ENCODE results near the gene MYCBP2. TPM values are rescaled to one million over a fixed set of nuclear protein-coding genes. Genes with fewer than 3 reads are reported as not detected.

The MYCBP2 gene
- total RNA-seq, 2 donors from 2014 or later, result 108 to 135 TPM

- Mint-ChIP-seq H3K27ac (no peak overlapping the region), H3K4me3 (peak overlapping the region; percentile 30), H3K27me3 (peaks cover 0 to 10% of the 10 kb centered on the region in 2 donors), H3K36me3 (no peaks in the 10 kb centered on the region), H3K9me3 (no peaks in the 10 kb centered on the region), H3K4me1 (ENCODE audit: low read depth in 2 of 2) (peaks cover 0 to 18% of the 10 kb centered on the region in 2 donors)
- ATAC-seq (no peak), DNase-seq (ENCODE audit: low spot score) (no peak)
These were observed 292.0 kb downstream of the MYCBP2 start for GRCh38 chr13:77034881-77035280.

DNA sequence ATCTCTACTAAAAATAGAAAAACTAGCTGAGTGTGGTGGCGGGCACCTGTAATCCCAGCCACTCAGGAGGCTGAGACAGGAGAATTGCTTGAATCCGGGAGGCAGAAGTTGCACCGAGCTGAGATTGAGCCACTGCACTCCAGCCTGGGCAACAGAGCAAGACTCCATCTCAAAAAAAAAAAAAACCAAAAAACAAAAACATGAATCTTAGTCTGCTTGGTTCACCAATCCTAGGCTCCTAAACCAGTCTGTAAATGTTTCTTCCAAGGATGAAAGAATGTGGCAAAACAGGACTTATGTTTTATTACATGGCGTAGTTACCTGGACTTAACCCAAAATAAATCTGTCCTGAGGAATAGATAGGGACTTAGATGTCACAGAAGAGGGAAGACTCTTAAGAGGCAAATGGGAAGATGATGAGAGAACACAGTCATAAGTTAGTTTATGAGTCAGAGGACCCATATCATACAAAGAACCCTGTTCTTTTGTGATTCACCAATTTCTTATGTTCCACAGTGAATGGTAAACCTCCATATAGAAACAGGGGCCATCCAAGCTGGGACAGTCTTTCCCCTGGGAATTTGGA is 293.1 kb downstream of the MYCBP2 start:
- H3K27ac Mint-ChIP-seq, result no peak overlapping the region
- peak in 1 of 2 donors; percentile 59 for ATAC-seq
- H3K4me1 Mint-ChIP-seq (ENCODE audit: low read depth in 2 of 2), result peaks cover 0 to 21% of the 10 kb centered on the region in 2 donors
- H3K36me3 Mint-ChIP-seq, result no peaks in the 10 kb centered on the region
- DNase-seq (ENCODE audit: low spot score), result no peak
- no peak overlapping the region for H3K4me3 Mint-ChIP-seq
- H3K27me3 Mint-ChIP-seq, result peaks cover 0 to 13% of the 10 kb centered on the region in 2 donors
- no peaks in the 10 kb centered on the region for H3K9me3 Mint-ChIP-seq

- H3K4me1 Mint-ChIP-seq (ENCODE audit: low read depth in 2 of 2), result peaks cover 12 to 38% of the 10 kb centered on the region in 2 donors
- no peaks in the 10 kb centered on the region for H3K36me3 Mint-ChIP-seq
- peak overlapping the region; percentile 30 for H3K4me3 Mint-ChIP-seq
- H3K27ac Mint-ChIP-seq, result peak overlapping the region; percentile 60 to 65
- H3K9me3 Mint-ChIP-seq, result no peaks in the 10 kb centered on the region
- no peak for ATAC-seq
- H3K27me3 Mint-ChIP-seq, result peaks cover 5 to 20% of the 10 kb centered on the region in 2 donors
- DNase-seq (ENCODE audit: low spot score), result no peak
These were observed 295.1 kb downstream of the MYCBP2 start for GRCh38 chr13:77031656-77032243.

DNA sequence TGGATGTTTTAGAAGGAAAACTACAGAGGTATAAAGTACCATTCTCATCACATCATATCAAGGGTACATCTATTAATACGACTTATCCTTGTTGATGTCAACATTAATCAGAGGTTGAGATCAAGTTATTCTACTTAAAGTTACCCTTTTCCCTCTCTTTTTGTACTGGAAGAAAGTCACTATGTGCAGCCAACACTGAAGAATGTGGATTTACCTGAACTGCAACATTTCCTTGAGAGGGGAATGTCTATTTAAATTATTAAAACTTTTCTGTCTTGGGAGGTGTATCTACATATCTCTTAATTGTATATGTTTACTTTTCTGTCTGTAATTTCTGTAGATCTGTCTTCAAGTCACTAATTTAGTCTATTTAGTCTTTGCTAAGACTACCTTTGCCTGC is 297.5 kb downstream of the MYCBP2 start:
- no peak for DNase-seq (ENCODE audit: low spot score)
- H3K9me3 Mint-ChIP-seq, result no peaks in the 10 kb centered on the region
- H3K27ac Mint-ChIP-seq, result no peak overlapping the region
- peaks cover 20 to 48% of the 10 kb centered on the region in 2 donors for H3K4me1 Mint-ChIP-seq (ENCODE audit: low read depth in 2 of 2)
- H3K4me3 Mint-ChIP-seq, result no peak overlapping the region
- H3K27me3 Mint-ChIP-seq, result peaks cover 5 to 20% of the 10 kb centered on the region in 2 donors
- no peaks in the 10 kb centered on the region for H3K36me3 Mint-ChIP-seq
- ATAC-seq, result no peak

DNA sequence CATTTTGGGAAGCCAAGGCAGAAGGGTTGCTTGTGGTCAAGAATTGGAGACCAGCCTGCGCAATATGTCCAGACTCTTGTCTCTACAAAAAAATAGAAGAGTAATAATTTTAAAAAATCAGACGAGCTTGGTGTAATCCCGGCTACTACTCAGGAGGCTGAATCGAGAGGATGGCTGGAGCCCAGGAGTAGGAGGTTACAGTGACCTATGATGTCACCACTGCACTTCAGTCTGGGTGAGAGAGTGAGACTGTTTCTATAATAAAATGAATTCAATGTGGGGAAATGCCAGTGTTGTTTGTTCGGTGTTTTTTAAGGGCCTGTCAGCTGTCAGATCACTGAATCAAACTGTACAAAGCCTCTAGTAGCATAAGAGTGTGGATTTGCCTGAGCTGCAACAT is 298.7 kb downstream of the MYCBP2 start:
- ATAC-seq (no peak), DNase-seq (ENCODE audit: low spot score) (no peak)
- H3K27me3 Mint-ChIP-seq, result peaks cover 5 to 12% of the 10 kb centered on the region in 2 donors
- H3K36me3 Mint-ChIP-seq, result no peaks in the 10 kb centered on the region
- H3K4me3 Mint-ChIP-seq, result peak overlapping the region; percentile 95
- H3K4me1 Mint-ChIP-seq (ENCODE audit: low read depth in 2 of 2), result peaks cover 27 to 58% of the 10 kb centered on the region in 2 donors
- H3K27ac Mint-ChIP-seq, result peak overlapping the region in 1 of 2 donors; percentile 79
- no peaks in the 10 kb centered on the region for H3K9me3 Mint-ChIP-seq

DNA sequence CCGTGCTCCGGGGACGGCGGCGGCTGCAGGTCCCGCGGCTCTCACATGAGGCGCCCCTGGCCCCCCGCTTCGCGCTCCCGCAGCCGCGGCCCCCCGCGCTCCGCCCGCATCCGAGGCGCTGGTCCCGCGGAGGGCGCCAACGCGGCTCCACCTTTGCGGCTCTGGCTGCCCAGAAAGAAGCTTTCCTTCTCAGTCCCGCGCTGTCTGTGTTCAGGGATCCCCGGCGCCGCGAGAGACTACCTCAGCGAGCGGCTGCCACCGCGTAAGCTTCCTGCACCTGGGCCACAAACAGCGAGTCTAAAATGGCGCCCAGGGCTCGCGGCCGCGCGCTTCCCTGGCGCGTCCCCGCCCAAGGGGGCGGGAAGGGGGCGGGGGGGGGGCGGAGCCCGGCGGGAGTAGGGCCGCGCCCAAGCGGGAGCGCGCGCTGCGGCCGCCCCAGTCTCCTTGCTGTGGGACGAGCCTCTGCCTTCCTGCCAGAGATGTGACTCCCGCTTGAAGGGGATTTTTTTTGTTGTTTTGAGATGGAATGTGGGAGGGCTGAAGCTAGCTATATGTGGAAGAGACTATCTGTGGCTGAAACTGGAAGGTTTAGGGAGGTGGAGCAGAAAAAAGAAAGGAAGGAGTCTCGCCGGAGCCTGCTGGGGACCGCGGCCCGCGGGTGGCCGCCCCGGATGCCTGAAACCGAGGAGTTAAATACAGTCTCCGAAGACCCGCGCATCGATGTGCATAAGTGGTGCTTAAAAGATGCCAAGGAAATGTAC is 299.9 kb downstream of the MYCBP2 start, which contains the start of gene FBXL3:
FBXL3 (minus strand) TSS at position 299 of the 761 bp plus-strand sequence. CDS start 5,299 bp downstream, outside the sequence.
- Mint-ChIP-seq H3K27ac (peak within 1 kb of the TSS; percentile 79 to 87), H3K36me3 (no peaks in the 10 kb centered on the region), H3K27me3 (peaks cover 5 to 10% of the 10 kb centered on the region in 2 donors), H3K4me3 (peak within 1 kb of the TSS; percentile 98), H3K9me3 (no peaks in the 10 kb centered on the region), H3K4me1 (ENCODE audit: low read depth in 2 of 2) (peaks cover 36 to 65% of the 10 kb centered on the region in 2 donors)
- DNase-seq (ENCODE audit: low spot score) (peak; percentile 88), ATAC-seq (peak; percentile 84 to 88)

DNA sequence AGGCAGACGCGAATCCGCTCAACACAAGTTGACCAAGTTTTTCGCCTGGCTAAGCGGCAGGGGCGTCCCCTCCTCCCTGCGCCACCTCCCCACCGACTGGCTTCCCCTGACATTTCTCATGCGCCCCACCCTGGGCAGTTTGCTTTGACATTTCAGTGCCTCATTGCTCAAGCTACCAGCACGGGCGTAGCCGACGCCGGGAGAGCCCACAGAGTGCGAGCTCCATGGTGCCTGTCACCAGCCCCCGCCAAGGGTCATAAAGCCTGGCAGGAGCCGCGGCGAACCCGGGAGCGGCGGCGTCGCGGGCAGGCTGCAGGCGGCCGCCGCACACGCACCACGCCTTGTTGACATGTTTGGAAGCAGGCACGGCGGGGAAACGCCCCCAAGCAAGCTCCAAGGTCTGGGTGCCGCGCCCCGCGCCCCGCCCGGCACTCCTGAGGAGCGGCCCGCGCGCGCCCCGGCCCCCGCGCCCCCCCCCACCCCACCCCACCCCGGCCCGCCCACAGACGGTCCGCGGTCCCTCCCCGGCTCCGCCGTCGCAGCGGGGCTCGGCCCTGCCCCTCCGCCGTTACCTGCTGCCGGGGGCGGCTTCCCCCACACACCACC is 300.5 kb downstream of the MYCBP2 start:
- ATAC-seq (peak; percentile 72 to 85), DNase-seq (ENCODE audit: low spot score) (peak; percentile 85)
- Mint-ChIP-seq H3K4me3 (peak overlapping the region; percentile 98), H3K27me3 (peaks cover 5 to 10% of the 10 kb centered on the region in 2 donors), H3K36me3 (no peaks in the 10 kb centered on the region), H3K27ac (peak overlapping the region; percentile 79 to 87), H3K4me1 (ENCODE audit: low read depth in 2 of 2) (peaks cover 38 to 59% of the 10 kb centered on the region in 2 donors), H3K9me3 (no peaks in the 10 kb centered on the region)

DNA sequence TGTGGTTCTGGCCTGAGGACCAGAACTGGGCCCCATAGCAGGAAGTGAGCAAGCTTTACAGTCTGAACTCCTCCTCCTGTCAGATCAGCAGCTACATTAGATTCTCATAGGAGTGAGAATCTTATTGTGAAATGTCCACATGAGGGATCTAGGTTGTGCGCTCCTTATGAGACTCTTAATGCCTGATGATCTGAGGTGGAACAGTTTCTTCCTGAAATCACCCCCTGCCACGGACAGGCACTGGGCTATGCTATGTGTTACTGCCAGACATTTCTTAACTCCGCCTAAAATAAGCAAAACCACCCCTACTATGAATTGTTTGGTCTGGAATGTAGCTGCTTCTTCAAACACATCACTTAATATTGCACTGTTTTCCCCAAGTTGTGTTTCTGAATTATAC is 304.6 kb downstream of the MYCBP2 start:
- ATAC-seq, result no peak
- H3K27ac Mint-ChIP-seq, result peak overlapping the region; percentile 17 to 58
- H3K4me3 Mint-ChIP-seq, result peak overlapping the region; percentile 42
- H3K4me1 Mint-ChIP-seq (ENCODE audit: low read depth in 2 of 2), result peaks cover 36 to 41% of the 10 kb centered on the region in 2 donors
- no peaks in the 10 kb centered on the region for H3K27me3 Mint-ChIP-seq
- no peaks in the 10 kb centered on the region for H3K9me3 Mint-ChIP-seq
- no peak for DNase-seq (ENCODE audit: low spot score)
- no peaks in the 10 kb centered on the region for H3K36me3 Mint-ChIP-seq

GRCh38 chr13:77019756-77020155 is 307.1 kb downstream of the MYCBP2 start:
- H3K36me3 Mint-ChIP-seq, result peaks cover 10% of the 10 kb centered on the region
- peaks cover 28 to 31% of the 10 kb centered on the region in 2 donors for H3K4me1 Mint-ChIP-seq (ENCODE audit: low read depth in 2 of 2)
- no peaks in the 10 kb centered on the region for H3K9me3 Mint-ChIP-seq
- H3K27ac Mint-ChIP-seq, result no peak overlapping the region
- no peak overlapping the region for H3K4me3 Mint-ChIP-seq
- ATAC-seq, result no peak
- no peaks in the 10 kb centered on the region for H3K27me3 Mint-ChIP-seq
- DNase-seq (ENCODE audit: low spot score), result no peak

DNA sequence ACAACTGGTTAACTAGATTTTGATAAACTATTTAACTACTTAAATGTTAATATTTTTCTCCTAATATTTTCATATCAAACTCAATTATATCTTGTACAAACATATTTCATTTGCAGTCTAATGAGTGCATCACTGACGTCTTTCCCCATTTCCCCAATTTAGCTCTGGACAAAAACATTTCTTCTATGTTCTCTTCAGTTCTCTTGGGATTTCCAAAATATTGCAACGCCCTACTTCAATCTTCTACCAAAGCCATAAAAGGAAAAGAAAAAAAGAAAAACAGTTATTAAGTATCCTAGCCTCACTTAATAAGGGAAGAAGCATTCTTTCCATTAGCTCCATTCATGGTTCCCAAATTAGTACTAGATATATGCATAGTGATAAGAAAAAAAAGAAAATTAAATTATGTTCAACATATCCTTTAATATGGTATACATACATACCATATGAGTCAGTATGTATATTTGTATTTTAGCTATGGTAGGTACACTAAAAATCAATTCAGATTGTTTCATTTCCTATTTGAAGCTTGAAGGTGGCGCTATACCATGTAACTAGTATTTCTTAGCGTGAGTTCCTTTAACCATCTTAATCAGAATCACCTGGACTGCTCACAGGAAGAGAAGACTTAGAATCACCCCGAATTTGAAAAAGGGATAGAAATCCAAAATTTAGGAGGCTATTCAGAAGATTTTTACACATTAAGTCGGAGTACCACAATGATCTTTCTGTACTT is 309.8 kb downstream of the MYCBP2 start:
- H3K4me3 Mint-ChIP-seq, result no peak overlapping the region
- ATAC-seq, result no peak
- no peaks in the 10 kb centered on the region for H3K27me3 Mint-ChIP-seq
- H3K27ac Mint-ChIP-seq, result no peak overlapping the region
- no peak for DNase-seq (ENCODE audit: low spot score)
- peaks cover 20 to 21% of the 10 kb centered on the region in 2 donors for H3K4me1 Mint-ChIP-seq (ENCODE audit: low read depth in 2 of 2)
- peaks cover 29% of the 10 kb centered on the region for H3K36me3 Mint-ChIP-seq
- no peaks in the 10 kb centered on the region for H3K9me3 Mint-ChIP-seq

- no peak for ATAC-seq
- Mint-ChIP-seq H3K4me3 (no peak overlapping the region), H3K36me3 (peaks cover 29% of the 10 kb centered on the region), H3K27me3 (no peaks in the 10 kb centered on the region), H3K27ac (no peak overlapping the region), H3K4me1 (ENCODE audit: low read depth in 2 of 2) (peaks cover 19 to 20% of the 10 kb centered on the region in 2 donors), H3K9me3 (no peaks in the 10 kb centered on the region)
- DNase-seq (ENCODE audit: low spot score), result no peak
These were observed 310.6 kb downstream of the MYCBP2 start for GRCh38 chr13:77016251-77016812.

DNA sequence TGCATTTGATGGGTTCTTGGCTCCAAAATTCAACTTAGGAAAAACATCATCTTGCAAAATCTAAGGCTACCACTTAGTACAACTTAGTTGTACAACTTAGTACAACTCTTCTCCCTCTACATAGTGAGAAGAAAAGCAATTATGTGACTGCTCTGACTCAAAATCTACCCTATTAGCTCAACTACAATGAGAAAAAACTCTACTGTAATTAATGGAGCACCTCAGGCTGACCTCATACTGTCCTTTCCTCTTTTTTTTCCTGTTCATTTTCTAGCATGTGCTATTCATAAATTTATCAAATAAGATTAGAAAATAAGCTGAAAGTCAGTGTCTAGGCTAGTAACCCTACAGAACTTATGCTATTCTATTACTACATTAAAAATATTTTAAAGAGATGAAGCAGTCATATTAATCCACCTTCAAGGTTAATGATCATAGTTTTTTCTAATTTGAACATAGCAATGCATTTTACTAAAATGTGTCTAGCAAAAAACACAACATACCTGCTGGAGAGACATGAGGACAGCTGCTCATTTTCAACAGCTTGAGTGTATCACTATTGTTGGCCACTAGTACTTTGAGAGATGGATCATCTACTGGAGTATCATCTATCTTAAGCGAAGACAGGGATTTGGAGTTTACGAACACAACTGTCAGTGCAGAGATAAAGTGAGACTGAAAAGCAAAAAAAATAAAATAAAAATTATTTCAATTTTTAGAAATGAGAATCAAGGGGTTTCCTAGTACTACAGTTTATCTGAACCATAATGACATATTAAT is 311.8 kb downstream of the MYCBP2 start:
- no peak for DNase-seq (ENCODE audit: low spot score)
- Mint-ChIP-seq H3K36me3 (peaks cover 29% of the 10 kb centered on the region), H3K4me1 (ENCODE audit: low read depth in 2 of 2) (peaks cover 15 to 20% of the 10 kb centered on the region in 2 donors), H3K27me3 (no peaks in the 10 kb centered on the region), H3K27ac (no peak overlapping the region), H3K9me3 (no peaks in the 10 kb centered on the region), H3K4me3 (no peak overlapping the region)
- no peak for ATAC-seq

Measured in natural killer cell treated with Interleukin-12 subunit alpha and Interleukin-12 subunit beta and Interleukin-15 and Interleukin-18, amount 100 ng/mL, for 72 hours (primary cell).